ENCODE measurements around the gene FLOT1. TPM values are rescaled to one million over a fixed set of nuclear protein-coding genes. Genes with fewer than 3 reads are reported as not detected.

The FLOT1 gene
- total and polyA plus RNA-seq, 2 of the 13 experiments (the other 11 are each of a cell fraction or from before 2014, with no cell fraction given), result 82.3 to 130 TPM

GRCh38 chr6:30678964-30679726 lies 63.3 kb downstream of the FLOT1 start (continued):
- TF ChIP-seq BCLAF1 (IDR thresholded peaks at IDR 0.05) (no peak), SATB2 (CRISPR knock-in tag; IDR thresholded peaks at IDR 0.05) (no peak), SP2 (CRISPR knock-in tag; IDR thresholded peaks at IDR 0.05) (no peak), SOX5 (CRISPR knock-in tag; IDR thresholded peaks at IDR 0.05; ENCODE audit: borderline replicate concordance) (peak; percentile 40; the same call in 1 of the 2 replicates), ZFP37 (CRISPR knock-in tag; IDR thresholded peaks at IDR 0.05; ENCODE audit: borderline replicate concordance) (no peak), REPIN1 (CRISPR knock-in tag; IDR thresholded peaks at IDR 0.05; ENCODE audit: borderline replicate concordance, low read depth) (peak; percentile 91), ZNF567 (CRISPR knock-in tag; IDR thresholded peaks at IDR 0.05; ENCODE audit: borderline replicate concordance) (0 out of 2 replicates have a peak, but pooled peaks have one; percentile 68), ZNF501 (CRISPR knock-in tag; IDR thresholded peaks at IDR 0.05) (no peak; the same call in 1 of the 2 replicates), ZFP62 (CRISPR knock-in tag; IDR thresholded peaks at IDR 0.05) (no peak), ZNF121 (CRISPR knock-in tag; IDR thresholded peaks at IDR 0.05) (no peak), SUZ12 (IDR thresholded peaks at IDR 0.05; ENCODE audit: low read depth, low read length) (no peak), RXRA (CRISPR knock-in tag; IDR thresholded peaks at IDR 0.05) (peak; percentile 63), ZNF749 (CRISPR knock-in tag; IDR thresholded peaks at IDR 0.05; ENCODE audit: borderline replicate concordance) (no peak), PRPF4 (IDR thresholded peaks at IDR 0.05; ENCODE audit: low read depth, low read length, poor library complexity, severe bottlenecking) (no peak), ELF4 (CRISPR knock-in tag; IDR thresholded peaks at IDR 0.05; ENCODE audit: borderline replicate concordance) (no peak)
- TF ChIP-seq, protein P1, sequence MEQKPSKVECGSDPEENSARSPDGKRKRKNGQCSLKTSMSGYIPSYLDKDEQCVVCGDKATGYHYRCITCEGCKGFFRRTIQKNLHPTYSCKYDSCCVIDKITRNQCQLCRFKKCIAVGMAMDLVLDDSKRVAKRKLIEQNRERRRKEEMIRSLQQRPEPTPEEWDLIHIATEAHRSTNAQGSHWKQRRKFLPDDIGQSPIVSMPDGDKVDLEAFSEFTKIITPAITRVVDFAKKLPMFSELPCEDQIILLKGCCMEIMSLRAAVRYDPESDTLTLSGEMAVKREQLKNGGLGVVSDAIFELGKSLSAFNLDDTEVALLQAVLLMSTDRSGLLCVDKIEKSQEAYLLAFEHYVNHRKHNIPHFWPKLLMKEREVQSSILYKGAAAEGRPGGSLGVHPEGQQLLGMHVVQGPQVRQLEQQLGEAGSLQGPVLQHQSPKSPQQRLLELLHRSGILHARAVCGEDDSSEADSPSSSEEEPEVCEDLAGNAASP (CRISPR knock-in tag; IDR thresholded peaks at IDR 0.05; ENCODE audit: borderline replicate concordance), result peak; percentile 67; the same call in 1 of the 2 replicates
- TF ChIP-seq, protein P2, sequence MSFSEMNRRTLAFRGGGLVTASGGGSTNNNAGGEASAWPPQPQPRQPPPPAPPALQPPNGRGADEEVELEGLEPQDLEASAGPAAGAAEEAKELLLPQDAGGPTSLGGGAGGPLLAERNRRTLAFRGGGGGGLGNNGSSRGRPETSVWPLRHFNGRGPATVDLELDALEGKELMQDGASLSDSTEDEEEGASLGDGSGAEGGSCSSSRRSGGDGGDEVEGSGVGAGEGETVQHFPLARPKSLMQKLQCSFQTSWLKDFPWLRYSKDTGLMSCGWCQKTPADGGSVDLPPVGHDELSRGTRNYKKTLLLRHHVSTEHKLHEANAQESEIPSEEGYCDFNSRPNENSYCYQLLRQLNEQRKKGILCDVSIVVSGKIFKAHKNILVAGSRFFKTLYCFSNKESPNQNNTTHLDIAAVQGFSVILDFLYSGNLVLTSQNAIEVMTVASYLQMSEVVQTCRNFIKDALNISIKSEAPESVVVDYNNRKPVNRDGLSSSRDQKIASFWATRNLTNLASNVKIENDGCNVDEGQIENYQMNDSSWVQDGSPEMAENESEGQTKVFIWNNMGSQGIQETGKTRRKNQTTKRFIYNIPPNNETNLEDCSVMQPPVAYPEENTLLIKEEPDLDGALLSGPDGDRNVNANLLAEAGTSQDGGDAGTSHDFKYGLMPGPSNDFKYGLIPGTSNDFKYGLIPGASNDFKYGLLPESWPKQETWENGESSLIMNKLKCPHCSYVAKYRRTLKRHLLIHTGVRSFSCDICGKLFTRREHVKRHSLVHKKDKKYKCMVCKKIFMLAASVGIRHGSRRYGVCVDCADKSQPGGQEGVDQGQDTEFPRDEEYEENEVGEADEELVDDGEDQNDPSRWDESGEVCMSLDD (CRISPR knock-in tag; IDR thresholded peaks at IDR 0.05; ENCODE audit: borderline replicate concordance), result no peak
- TF ChIP-seq, protein P3, sequence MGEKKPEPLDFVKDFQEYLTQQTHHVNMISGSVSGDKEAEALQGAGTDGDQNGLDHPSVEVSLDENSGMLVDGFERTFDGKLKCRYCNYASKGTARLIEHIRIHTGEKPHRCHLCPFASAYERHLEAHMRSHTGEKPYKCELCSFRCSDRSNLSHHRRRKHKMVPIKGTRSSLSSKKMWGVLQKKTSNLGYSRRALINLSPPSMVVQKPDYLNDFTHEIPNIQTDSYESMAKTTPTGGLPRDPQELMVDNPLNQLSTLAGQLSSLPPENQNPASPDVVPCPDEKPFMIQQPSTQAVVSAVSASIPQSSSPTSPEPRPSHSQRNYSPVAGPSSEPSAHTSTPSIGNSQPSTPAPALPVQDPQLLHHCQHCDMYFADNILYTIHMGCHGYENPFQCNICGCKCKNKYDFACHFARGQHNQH (CRISPR knock-in tag; IDR thresholded peaks at IDR 0.05), result peak; percentile 88; the same call in 1 of the 2 replicates
- TF ChIP-seq, protein P4, sequence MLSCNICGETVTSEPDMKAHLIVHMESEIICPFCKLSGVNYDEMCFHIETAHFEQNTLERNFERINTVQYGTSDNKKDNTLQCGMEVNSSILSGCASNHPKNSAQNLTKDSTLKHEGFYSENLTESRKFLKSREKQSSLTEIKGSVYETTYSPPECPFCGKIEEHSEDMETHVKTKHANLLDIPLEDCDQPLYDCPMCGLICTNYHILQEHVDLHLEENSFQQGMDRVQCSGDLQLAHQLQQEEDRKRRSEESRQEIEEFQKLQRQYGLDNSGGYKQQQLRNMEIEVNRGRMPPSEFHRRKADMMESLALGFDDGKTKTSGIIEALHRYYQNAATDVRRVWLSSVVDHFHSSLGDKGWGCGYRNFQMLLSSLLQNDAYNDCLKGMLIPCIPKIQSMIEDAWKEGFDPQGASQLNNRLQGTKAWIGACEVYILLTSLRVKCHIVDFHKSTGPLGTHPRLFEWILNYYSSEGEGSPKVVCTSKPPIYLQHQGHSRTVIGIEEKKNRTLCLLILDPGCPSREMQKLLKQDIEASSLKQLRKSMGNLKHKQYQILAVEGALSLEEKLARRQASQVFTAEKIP (CRISPR knock-in tag; IDR thresholded peaks at IDR 0.05; ENCODE audit: borderline replicate concordance), result no peak
